ENCODE data around the gene SLC2A8. TPM values are rescaled to one million over a fixed set of nuclear protein-coding genes. Genes with fewer than 3 reads are reported as not detected.

Gene SLC2A8
- total RNA-seq, 5 donors from 2014 or later (not counting 1 experiment from before 2014, with no cell fraction given): 1.4 to 6.2 (median 2.6) TPM

GRCh38 chr9:127405344-127406125, 8.6 kb downstream of the SLC2A8 start:
- Mint-ChIP-seq H3K4me3 (no peak overlapping the region), H3K27me3 (peaks cover 33 to 49% of the 10 kb centered on the region in 2 donors), H3K27ac (no peak overlapping the region), H3K9me3 (no peaks in the 10 kb centered on the region), H3K4me1 (no peaks in the 10 kb centered on the region), H3K36me3 (no peaks in the 10 kb centered on the region)
- ChIA-PET CTCF (no interaction called here), POLR2A (no interaction called here)
- ATAC-seq (replicated peaks in 1 of 4): no peak
- Histone ChIP-seq H3K36me3 (ENCODE audit: control insufficient read depth in 2 of 2, extremely low read depth in 1 of 2, insufficient read depth in 1 of 2, low read length in 1 of 2) (no peaks in the 10 kb centered on the region), H3K4me1 (ENCODE audit: control insufficient read depth in 1 of 2, extremely low read depth in 1 of 2, insufficient read depth in 2 of 2, low read length in 2 of 2) (no peaks in the 10 kb centered on the region), H3K27ac (ENCODE audit: low read length) (no peak overlapping the region), H3K9me3 (no peaks in the 10 kb centered on the region), H3K27me3 (replicated peaks in 1 of 2; ENCODE audit: control insufficient read depth in 2 of 2, extremely low read depth in 1 of 2, insufficient read depth in 2 of 2, low read length in 1 of 2) (peaks cover 0 to 71% of the 10 kb centered on the region in 2 experiments), H3K4me3 (ENCODE audit: control insufficient read depth in 1 of 2, extremely low read depth in 1 of 2, low read length in 1 of 2) (no peak overlapping the region)
- no peak for DNase-seq
- WGBS (ENCODE audit: insufficient coverage): 93% methylated on average over 19 of the region's 20 CpGs

GRCh38 chr9:127406799-127407491, 10.0 kb downstream of the SLC2A8 start:
- 93% methylated on average over 9 of the region's 13 CpGs for WGBS (ENCODE audit: insufficient coverage)
- ChIA-PET CTCF (interaction anchor here in 1 of 2 donors (0.6 kb wide), 2 partner anchors 9 to 20 kb away, joined by 3 to 4 read pairs; no protein-coding TSS in a partner anchor), POLR2A (no interaction called here)
- H3K9me3 Mint-ChIP-seq: no peaks in the 10 kb centered on the region
- no peak for DNase-seq
- ATAC-seq (replicated peaks in 1 of 4): no peak
- Histone ChIP-seq H3K9me3 (no peaks in the 10 kb centered on the region), H3K4me3 (ENCODE audit: control insufficient read depth in 1 of 2, extremely low read depth in 1 of 2, low read length in 1 of 2) (no peak overlapping the region), H3K27me3 (replicated peaks in 1 of 2; ENCODE audit: control insufficient read depth in 2 of 2, extremely low read depth in 1 of 2, insufficient read depth in 2 of 2, low read length in 1 of 2) (peaks cover 2 to 60% of the 10 kb centered on the region in 2 experiments), H3K4me1 (ENCODE audit: control insufficient read depth in 1 of 2, extremely low read depth in 1 of 2, insufficient read depth in 2 of 2, low read length in 2 of 2) (no peaks in the 10 kb centered on the region), H3K36me3 (ENCODE audit: control insufficient read depth in 2 of 2, extremely low read depth in 1 of 2, insufficient read depth in 1 of 2, low read length in 1 of 2) (no peaks in the 10 kb centered on the region), H3K27ac (ENCODE audit: low read length) (no peak overlapping the region)
- no peak overlapping the region for H3K27ac Mint-ChIP-seq
- no peak overlapping the region for H3K4me3 Mint-ChIP-seq
- H3K36me3 Mint-ChIP-seq: no peaks in the 10 kb centered on the region
- peaks cover 31 to 44% of the 10 kb centered on the region in 2 donors for H3K27me3 Mint-ChIP-seq
- no peaks in the 10 kb centered on the region for H3K4me1 Mint-ChIP-seq

- no peak overlapping the region for H3K27ac ChIP-seq (ENCODE audit: low read length)
- peaks cover 2 to 54% of the 10 kb centered on the region in 2 experiments for H3K27me3 ChIP-seq (replicated peaks in 1 of 2; ENCODE audit: control insufficient read depth in 2 of 2, extremely low read depth in 1 of 2, insufficient read depth in 2 of 2, low read length in 1 of 2)
- Mint-ChIP-seq H3K4me1 (no peaks in the 10 kb centered on the region), H3K9me3 (no peaks in the 10 kb centered on the region), H3K36me3 (no peaks in the 10 kb centered on the region), H3K27ac (no peak overlapping the region), H3K27me3 (peaks cover 32 to 41% of the 10 kb centered on the region in 2 donors), H3K4me3 (no peak overlapping the region)
- ChIA-PET POLR2A (no interaction called here), CTCF (interaction anchor here in 1 of 2 donors (0.6 kb wide), 2 partner anchors 8 to 20 kb away, joined by 3 to 4 read pairs; no protein-coding TSS in a partner anchor)
- H3K9me3 ChIP-seq: no peaks in the 10 kb centered on the region
- H3K4me3 ChIP-seq (ENCODE audit: control insufficient read depth in 1 of 2, extremely low read depth in 1 of 2, low read length in 1 of 2): no peak overlapping the region
- H3K36me3 ChIP-seq (ENCODE audit: control insufficient read depth in 2 of 2, extremely low read depth in 1 of 2, insufficient read depth in 1 of 2, low read length in 1 of 2): no peaks in the 10 kb centered on the region
- 98% methylated on average over 6 of the region's 6 CpGs for WGBS (ENCODE audit: insufficient coverage)
- DNase-seq (no peak), ATAC-seq (replicated peaks in 1 of 4) (no peak)
- no peaks in the 10 kb centered on the region for H3K4me1 ChIP-seq (ENCODE audit: control insufficient read depth in 1 of 2, extremely low read depth in 1 of 2, insufficient read depth in 2 of 2, low read length in 2 of 2)
Measured at GRCh38 chr9:127407492-127407843, 10.5 kb downstream of the SLC2A8 start.

GRCh38 chr9:127411122-127411521, 14.2 kb downstream of the SLC2A8 start:
- no peaks in the 10 kb centered on the region for H3K4me1 ChIP-seq (ENCODE audit: control insufficient read depth in 1 of 2, extremely low read depth in 1 of 2, insufficient read depth in 2 of 2, low read length in 2 of 2)
- peaks cover 44 to 46% of the 10 kb centered on the region in 2 donors for H3K27me3 Mint-ChIP-seq
- H3K4me3 ChIP-seq (ENCODE audit: control insufficient read depth in 1 of 2, extremely low read depth in 1 of 2, low read length in 1 of 2): no peak overlapping the region
- no peak overlapping the region for H3K27ac Mint-ChIP-seq
- no peaks in the 10 kb centered on the region for H3K36me3 ChIP-seq (ENCODE audit: control insufficient read depth in 2 of 2, extremely low read depth in 1 of 2, insufficient read depth in 1 of 2, low read length in 1 of 2)
- 64% methylated on average over 3 of the region's 4 CpGs for WGBS (ENCODE audit: insufficient coverage)
- ChIA-PET POLR2A (no interaction called here), CTCF (no interaction called here)
- no peak overlapping the region for H3K4me3 Mint-ChIP-seq
- no peaks in the 10 kb centered on the region for H3K36me3 Mint-ChIP-seq
- H3K9me3 Mint-ChIP-seq: no peaks in the 10 kb centered on the region
- H3K27ac ChIP-seq (ENCODE audit: low read length): no peak overlapping the region
- no peak for DNase-seq
- ATAC-seq (replicated peaks in 1 of 4): no peak
- peaks cover 2 to 19% of the 10 kb centered on the region in 2 experiments for H3K27me3 ChIP-seq (replicated peaks in 1 of 2; ENCODE audit: control insufficient read depth in 2 of 2, extremely low read depth in 1 of 2, insufficient read depth in 2 of 2, low read length in 1 of 2)
- H3K4me1 Mint-ChIP-seq: no peaks in the 10 kb centered on the region
- H3K9me3 ChIP-seq: no peaks in the 10 kb centered on the region

GRCh38 chr9:127415141-127415540, 18.2 kb downstream of the SLC2A8 start:
- peaks cover 23 to 41% of the 10 kb centered on the region in 2 donors for H3K27me3 Mint-ChIP-seq
- ATAC-seq (replicated peaks in 1 of 4) (no peak), DNase-seq (no peak)
- no peak overlapping the region for H3K27ac Mint-ChIP-seq
- H3K4me3 ChIP-seq (ENCODE audit: control insufficient read depth in 1 of 2, extremely low read depth in 1 of 2, low read length in 1 of 2): no peak overlapping the region
- H3K4me1 Mint-ChIP-seq: no peaks in the 10 kb centered on the region
- ChIA-PET POLR2A (no interaction called here), CTCF (no interaction called here)
- H3K27me3 ChIP-seq (replicated peaks in 1 of 2; ENCODE audit: control insufficient read depth in 2 of 2, extremely low read depth in 1 of 2, insufficient read depth in 2 of 2, low read length in 1 of 2): peaks cover 2 to 7% of the 10 kb centered on the region in 2 experiments
- no peaks in the 10 kb centered on the region for H3K9me3 Mint-ChIP-seq
- no peak overlapping the region for H3K27ac ChIP-seq (ENCODE audit: low read length)
- H3K9me3 ChIP-seq: no peaks in the 10 kb centered on the region
- no peak overlapping the region for H3K4me3 Mint-ChIP-seq
- no peaks in the 10 kb centered on the region for H3K36me3 ChIP-seq (ENCODE audit: control insufficient read depth in 2 of 2, extremely low read depth in 1 of 2, insufficient read depth in 1 of 2, low read length in 1 of 2)
- 88% methylated on average over 3 of the region's 4 CpGs for WGBS (ENCODE audit: insufficient coverage)
- H3K36me3 Mint-ChIP-seq: no peaks in the 10 kb centered on the region
- peaks cover 0 to 11% of the 10 kb centered on the region in 2 experiments for H3K4me1 ChIP-seq (ENCODE audit: control insufficient read depth in 1 of 2, extremely low read depth in 1 of 2, insufficient read depth in 2 of 2, low read length in 2 of 2)

GRCh38 chr9:127415657-127416056, 18.7 kb downstream of the SLC2A8 start:
- no peak overlapping the region for H3K27ac Mint-ChIP-seq
- 80% methylated on average over 1 of the region's 1 CpG for whole genome bisulfite sequencing (ENCODE audit: insufficient coverage)
- no peaks in the 10 kb centered on the region for H3K4me1 Mint-ChIP-seq
- H3K4me1 ChIP-seq (ENCODE audit: control insufficient read depth in 1 of 2, extremely low read depth in 1 of 2, insufficient read depth in 2 of 2, low read length in 2 of 2): peaks cover 0 to 11% of the 10 kb centered on the region in 2 experiments
- no peak overlapping the region for H3K4me3 Mint-ChIP-seq
- no peak for ATAC-seq (replicated peaks in 1 of 4)
- peaks cover 23 to 41% of the 10 kb centered on the region in 2 donors for H3K27me3 Mint-ChIP-seq
- no peaks in the 10 kb centered on the region for H3K36me3 Mint-ChIP-seq
- POLR2A ChIA-PET: no interaction called here
- no peak overlapping the region for H3K4me3 ChIP-seq (ENCODE audit: control insufficient read depth in 1 of 2, extremely low read depth in 1 of 2, low read length in 1 of 2)
- CTCF ChIA-PET: interaction anchor here in 1 of 2 donors (0.6 kb wide), 1 partner anchor 8 kb away, joined by 4 read pairs; no protein-coding TSS in a partner anchor
- no peaks in the 10 kb centered on the region for H3K36me3 ChIP-seq (ENCODE audit: control insufficient read depth in 2 of 2, extremely low read depth in 1 of 2, insufficient read depth in 1 of 2, low read length in 1 of 2)
- no peaks in the 10 kb centered on the region for H3K9me3 ChIP-seq
- H3K27ac ChIP-seq (ENCODE audit: low read length): no peak overlapping the region
- no peak for DNase-seq
- H3K9me3 Mint-ChIP-seq: no peaks in the 10 kb centered on the region
- peaks cover 2 to 7% of the 10 kb centered on the region in 2 experiments for H3K27me3 ChIP-seq (replicated peaks in 1 of 2; ENCODE audit: control insufficient read depth in 2 of 2, extremely low read depth in 1 of 2, insufficient read depth in 2 of 2, low read length in 1 of 2)
